ENCODE data around the gene AGRN.

- TF ChIP-seq EZH2phosphoT487 (IDR thresholded peaks at IDR 0.05; ENCODE audit: low read length), result no peak
- no peak for TF ChIP-seq CTCF (IDR thresholded peaks at IDR 0.05; ENCODE audit: low read length)
Observed at GRCh38 chr1:1060281-1061000, 40.5 kb downstream of the AGRN start.

Measured in MM.1S (cell line).